GM10266 (cell line): ENCODE data around the gene DAND5.

Source experiments
- DNase-seq: peaks from one replicate; pipeline ENCODE4 v3.0.0; 2012; ENCODE audit errors: extremely low spot score
- CTCF ChIP-seq: IDR thresholded peaks from 2 replicates; pipeline ENCODE4 v1.5.1; 2012; ENCODE audit warnings: mild to moderate bottlenecking, low read depth; ENCODE audit not compliant: control insufficient read depth, insufficient read depth; ENCODE audit errors: missing control alignments

The DAND5 gene

DNA sequence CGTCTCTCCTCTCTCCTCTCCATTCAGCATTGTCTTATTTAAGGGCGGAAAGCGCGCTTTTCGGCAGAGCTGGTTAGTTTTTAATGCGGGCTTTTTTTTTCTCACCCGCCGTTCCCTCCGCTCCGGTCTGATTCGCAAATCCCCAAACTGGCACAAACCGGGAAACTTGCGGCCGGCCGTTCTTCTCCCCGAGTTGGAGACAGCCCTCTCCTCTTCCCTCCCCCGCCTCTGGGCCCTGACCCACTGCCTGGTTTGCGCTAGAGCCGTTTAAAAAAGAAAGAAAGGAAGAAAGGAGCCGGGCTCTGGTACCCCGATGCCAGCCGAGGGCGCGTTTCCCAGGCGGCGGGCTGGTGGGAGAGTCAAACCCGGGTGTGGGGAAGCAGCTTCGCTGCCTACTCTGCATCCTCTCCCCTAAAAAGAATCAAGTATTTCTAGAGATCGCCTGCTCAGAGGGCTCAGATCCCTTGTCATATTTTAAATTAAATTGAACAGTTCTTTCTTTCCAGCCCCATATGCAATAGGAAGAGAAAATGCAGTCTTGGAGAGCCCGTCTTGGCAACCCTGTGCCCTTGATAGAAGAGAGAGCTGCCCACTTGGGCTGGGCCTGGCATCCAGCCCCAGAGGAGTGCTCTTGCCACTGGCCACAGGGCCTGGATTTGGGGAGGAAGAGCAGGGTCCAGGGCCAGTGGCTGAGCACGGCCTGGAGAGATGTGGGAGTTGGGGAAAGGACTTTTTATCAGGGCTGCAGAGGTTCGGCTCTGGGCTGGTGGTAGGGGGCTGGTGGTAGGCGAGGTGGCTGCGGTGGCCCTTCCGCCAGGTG is 44.9 kb downstream of the DAND5 start:
- TF ChIP-seq CTCF, result no peak
- peak; percentile 24 for DNase-seq

DNA sequence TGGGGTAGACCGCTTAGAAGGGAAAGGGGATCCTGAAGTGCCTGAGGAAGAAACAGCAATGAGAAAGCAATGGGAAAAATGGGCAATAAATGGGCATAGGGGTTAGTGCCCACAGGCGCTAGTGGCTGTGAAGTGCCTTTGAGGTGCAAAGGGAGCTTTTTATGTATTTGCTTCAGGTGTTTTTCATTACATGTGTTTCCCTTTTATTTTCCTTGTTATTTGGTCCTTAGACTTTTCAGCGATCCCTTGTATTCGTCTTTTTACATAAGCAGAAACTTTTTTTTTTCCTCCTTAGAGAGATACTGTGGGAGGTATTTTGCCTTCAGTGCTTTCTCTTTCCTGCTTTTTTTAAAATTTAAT is 45.5 kb downstream of the DAND5 start:
- DNase-seq, result no peak
- no peak for TF ChIP-seq CTCF

DNA sequence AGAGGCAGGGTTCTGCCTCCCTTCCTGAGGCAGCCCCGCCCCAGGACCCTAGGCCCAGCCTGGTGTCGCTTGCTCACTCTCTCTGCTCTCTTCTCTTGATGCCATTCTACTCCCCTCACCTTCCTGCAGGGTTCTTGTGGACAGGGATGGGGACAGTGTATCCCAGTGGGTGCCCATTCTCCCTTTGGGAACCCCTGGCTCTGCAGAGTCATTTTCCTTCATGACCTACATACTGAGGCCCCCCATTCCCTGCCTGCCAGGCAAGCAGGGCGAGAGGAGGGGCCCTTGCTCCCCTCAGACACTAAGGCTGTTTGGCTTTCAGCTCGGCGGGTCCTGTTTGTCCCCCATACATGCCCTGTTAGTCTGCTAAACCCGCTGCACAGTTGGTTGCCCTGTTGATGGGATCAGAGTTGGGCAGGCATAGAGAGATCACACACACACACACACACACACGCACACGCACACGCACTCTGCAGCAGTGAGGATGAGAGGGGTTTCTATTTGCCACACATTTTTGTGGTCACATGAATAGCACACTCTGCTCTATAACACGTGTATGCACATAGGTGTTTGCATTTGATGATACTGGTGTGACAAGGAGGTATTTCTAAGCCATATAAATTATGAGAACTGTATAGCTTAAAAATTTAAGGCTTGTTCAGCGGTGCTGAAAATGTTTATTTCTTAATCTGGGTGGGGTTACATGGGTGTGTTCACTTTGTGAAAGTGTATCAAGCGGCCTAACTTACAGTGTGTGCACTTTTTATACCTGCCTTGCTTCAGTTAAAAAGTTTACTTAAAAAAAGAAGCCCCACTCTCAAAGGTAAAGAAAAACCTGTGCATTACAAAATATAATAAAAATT is 46.2 kb downstream of the DAND5 start:
- DNase-seq, result peak; percentile 21
- TF ChIP-seq CTCF, result no peak

DNA sequence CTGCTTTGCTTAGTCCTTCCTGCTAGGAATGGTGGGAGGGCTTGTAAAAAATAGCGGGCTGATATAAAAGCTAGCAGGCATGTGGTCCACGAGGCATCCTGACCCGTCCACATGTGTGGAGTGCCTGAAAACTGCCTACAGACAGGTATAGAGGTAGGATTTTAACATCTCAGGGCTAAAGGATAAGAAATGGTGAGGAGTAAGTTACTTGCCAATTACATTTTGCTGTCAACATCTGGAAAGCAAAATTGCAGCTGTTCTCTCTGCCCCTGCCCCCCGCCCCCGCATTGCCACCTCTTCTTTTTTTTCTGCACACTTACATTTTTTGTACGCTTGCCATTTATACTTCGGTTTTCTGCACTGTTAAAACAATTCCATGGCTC is 46.9 kb downstream of the DAND5 start:
- DNase-seq, result no peak
- no peak for TF ChIP-seq CTCF

- no peak for TF ChIP-seq CTCF
- no peak for DNase-seq
Measured at GRCh38 chr19:13016628-13017305, 47.4 kb downstream of the DAND5 start.

GRCh38 chr19:13017306-13018034 is 48.1 kb downstream of the DAND5 start:
- no peak for DNase-seq
- TF ChIP-seq CTCF, result no peak
